Fibroblast of lung (primary cell): ENCODE measurements around the gene DOCK4.

Experiments used
- CTCF ChIP-seq, 2 donors: IDR thresholded peaks in 1 of 2; conservative IDR thresholded peaks in 1 of 2; 1 replicate in 1 of 2; 2 replicates in 1 of 2; pipeline ENCODE4 v1.5.1; 2011 to 2012; ENCODE audit warnings: low read length in 2 of 2, control low read depth in 1 of 2, inconsistent platforms in 1 of 2, low read depth in 1 of 2, mild to moderate bottlenecking in 1 of 2
- EZH2 ChIP-seq: IDR thresholded peaks from 2 replicates; pipeline ENCODE4 v1.5.1; 2012; ENCODE audit warnings: low read length, control low read depth, mild to moderate bottlenecking; ENCODE audit errors: missing control alignments

DNA sequence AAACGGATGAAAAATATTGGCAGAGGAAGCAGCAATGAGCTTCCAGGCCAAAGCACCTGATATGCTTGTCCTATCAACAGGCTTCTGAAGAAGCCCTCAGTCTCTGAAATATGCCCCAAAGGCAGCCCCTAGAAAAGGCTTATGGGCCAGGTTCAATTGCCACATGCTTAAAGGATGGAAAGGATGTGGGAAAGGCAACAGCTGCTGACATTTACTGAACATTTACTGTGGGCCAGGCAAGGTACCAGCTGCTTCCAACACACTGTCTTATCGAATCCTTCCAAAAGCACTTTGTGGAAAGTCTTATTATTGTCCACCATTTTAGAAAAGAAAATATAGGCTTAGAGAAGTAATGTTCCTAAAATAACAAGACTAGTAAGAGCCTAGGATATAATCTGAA is 56.5 kb downstream of the DOCK4 start:
- TF ChIP-seq EZH2 (no peak), CTCF (conservative IDR thresholded peaks at IDR 0.05 in 1 of 2, IDR thresholded peaks at IDR 0.05 in 1 of 2; ENCODE audit: low read depth in 1 of 2, low read length in 2 of 2) (no peak)
